T-helper 9 cell (primary cell): Measurements from ENCODE around the gene CDKN2B.
"Not testable (repeated sequence)": the region's sequence is repeated elsewhere in the genome, so short reads cannot be mapped to it uniquely, and the experiment has no call there.

Experiments
- DNase-seq: peaks from one replicate; pipeline ENCODE4 v3.0.0-alpha.2; 2020

The CDKN2B gene

GRCh38 chr9:21968331-21969010 lies 40.6 kb downstream of the CDKN2B start:
- DNase-seq: no peak

GRCh38 chr9:21967702-21968101 lies 41.4 kb downstream of the CDKN2B start:
- no peak for DNase-seq

- DNase-seq: no peak
Measured at GRCh38 chr9:21967169-21967568, 41.9 kb downstream of the CDKN2B start.

GRCh38 chr9:21966140-21966851 lies 42.8 kb downstream of the CDKN2B start:
- no peak for DNase-seq

GRCh38 chr9:21965401-21965951 lies 43.6 kb downstream of the CDKN2B start:
- no peak for DNase-seq

- peak; percentile 59 for DNase-seq
Measured at GRCh38 chr9:21964925-21965385, 44.1 kb downstream of the CDKN2B start.

GRCh38 chr9:21961569-21961968 lies 47.5 kb downstream of the CDKN2B start:
- DNase-seq: no peak

- not testable (repeated sequence) for DNase-seq
Measured at GRCh38 chr9:21959268-21959667, 49.8 kb downstream of the CDKN2B start.

- no peak for DNase-seq
Measured at GRCh38 chr9:21958833-21959232, 50.3 kb downstream of the CDKN2B start.
